ENCODE data around the gene PEAK1.

The PEAK1 gene

DNA sequence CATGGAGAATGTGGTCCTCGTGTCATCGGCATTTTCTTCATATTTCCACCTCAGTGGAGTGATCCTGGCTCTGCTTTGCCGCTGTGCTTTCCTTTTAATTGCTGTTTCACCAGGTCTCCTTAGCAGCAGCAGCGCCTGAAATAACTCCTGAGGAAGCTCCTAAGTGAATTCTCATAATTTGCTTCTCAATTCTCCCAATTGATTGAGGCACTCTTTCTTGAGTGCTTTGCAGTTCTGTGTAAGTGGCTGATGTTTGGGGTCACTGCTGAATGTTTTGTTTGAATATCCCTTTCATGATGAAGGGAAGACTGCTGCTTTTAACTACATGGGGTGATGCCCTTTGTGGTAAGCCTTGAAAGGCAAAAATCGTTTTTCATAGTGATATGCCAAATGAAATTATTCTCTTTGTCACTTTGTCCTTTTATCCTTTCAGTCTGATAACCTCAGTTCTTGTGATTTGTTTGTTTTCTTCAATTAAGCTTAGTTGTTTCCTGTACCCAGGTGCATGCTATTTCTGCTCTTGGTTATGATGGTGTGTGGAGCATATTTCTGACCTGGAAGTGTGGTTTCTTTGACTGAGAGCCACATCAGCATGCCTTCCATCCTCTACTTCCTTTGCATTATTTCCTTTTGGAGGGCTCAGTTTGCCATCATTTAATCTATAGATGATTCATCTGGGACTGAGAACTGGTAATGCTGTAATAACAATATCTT, 37.4 kb upstream of the PEAK1 start (continued):
- TF ChIP-seq, protein P1, sequence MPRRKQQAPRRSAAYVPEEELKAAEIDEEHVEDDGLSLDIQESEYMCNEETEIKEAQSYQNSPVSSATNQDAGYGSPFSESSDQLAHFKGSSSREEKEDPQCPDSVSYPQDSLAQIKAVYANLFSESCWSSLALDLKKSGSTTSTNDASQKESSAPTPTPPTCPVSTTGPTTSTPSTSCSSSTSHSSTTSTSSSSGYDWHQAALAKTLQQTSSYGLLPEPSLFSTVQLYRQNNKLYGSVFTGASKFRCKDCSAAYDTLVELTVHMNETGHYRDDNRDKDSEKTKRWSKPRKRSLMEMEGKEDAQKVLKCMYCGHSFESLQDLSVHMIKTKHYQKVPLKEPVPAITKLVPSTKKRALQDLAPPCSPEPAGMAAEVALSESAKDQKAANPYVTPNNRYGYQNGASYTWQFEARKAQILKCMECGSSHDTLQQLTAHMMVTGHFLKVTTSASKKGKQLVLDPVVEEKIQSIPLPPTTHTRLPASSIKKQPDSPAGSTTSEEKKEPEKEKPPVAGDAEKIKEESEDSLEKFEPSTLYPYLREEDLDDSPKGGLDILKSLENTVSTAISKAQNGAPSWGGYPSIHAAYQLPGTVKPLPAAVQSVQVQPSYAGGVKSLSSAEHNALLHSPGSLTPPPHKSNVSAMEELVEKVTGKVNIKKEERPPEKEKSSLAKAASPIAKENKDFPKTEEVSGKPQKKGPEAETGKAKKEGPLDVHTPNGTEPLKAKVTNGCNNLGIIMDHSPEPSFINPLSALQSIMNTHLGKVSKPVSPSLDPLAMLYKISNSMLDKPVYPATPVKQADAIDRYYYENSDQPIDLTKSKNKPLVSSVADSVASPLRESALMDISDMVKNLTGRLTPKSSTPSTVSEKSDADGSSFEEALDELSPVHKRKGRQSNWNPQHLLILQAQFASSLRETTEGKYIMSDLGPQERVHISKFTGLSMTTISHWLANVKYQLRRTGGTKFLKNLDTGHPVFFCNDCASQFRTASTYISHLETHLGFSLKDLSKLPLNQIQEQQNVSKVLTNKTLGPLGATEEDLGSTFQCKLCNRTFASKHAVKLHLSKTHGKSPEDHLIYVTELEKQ (tag by site-specific recombination; IDR thresholded peaks at IDR 0.05; ENCODE audit: borderline replicate concordance): no peak

DNA sequence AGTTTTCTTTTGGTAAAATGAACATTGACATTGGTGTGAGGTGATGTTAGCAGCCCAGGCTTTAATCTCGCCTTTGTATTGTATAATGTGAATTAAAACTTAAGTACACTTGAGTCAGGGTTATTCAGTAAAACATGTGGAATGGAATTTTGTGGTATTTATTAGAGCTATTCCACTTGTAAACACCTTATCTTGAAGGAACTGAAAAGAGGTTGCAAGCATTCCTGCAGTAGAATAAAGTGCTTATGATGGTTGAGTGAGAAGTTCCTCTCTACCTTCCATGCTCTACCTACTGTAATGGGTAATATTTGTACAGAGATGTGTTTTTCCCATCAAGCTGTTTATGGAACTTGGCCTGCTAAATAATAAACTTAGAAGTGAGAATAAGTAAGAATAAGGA, 36.8 kb upstream of the PEAK1 start:
- TF ChIP-seq ZNF521 (tag by site-specific recombination; IDR thresholded peaks at IDR 0.05) (no peak), ZNF426 (tag by site-specific recombination; IDR thresholded peaks at IDR 0.05) (no peak), ZSCAN16 (tag by site-specific recombination; IDR thresholded peaks at IDR 0.05) (no peak), ZNF114 (tag by site-specific recombination; IDR thresholded peaks at IDR 0.05) (no peak), GLI2 (tag by site-specific recombination; IDR thresholded peaks at IDR 0.05; ENCODE audit: borderline replicate concordance, low read depth) (no peak), ZNF768 (tag by site-specific recombination; IDR thresholded peaks at IDR 0.05) (no peak), ZNF548 (tag by site-specific recombination; IDR thresholded peaks at IDR 0.05) (no peak), ZNF174 (tag by site-specific recombination; IDR thresholded peaks at IDR 0.05) (no peak), ZNF350 (tag by site-specific recombination; IDR thresholded peaks at IDR 0.05) (no peak), MZF1 (tag by site-specific recombination; IDR thresholded peaks at IDR 0.05; ENCODE audit: borderline replicate concordance) (no peak), TCF7L2 (IDR thresholded peaks at IDR 0.05; ENCODE audit: borderline replicate concordance, low read depth, low read length) (no peak), ZNF830 (tag by site-specific recombination; IDR thresholded peaks at IDR 0.05; ENCODE audit: low read depth) (no peak), PRDM1 (tag by site-specific recombination; IDR thresholded peaks at IDR 0.05) (no peak), HOXD13 (CRISPR knock-in tag; IDR thresholded peaks at IDR 0.05; ENCODE audit: borderline replicate concordance) (no peak)
- peaks cover 8% of the 10 kb centered on the region; the same call in 1 of the 2 replicates for H3K4me1 ChIP-seq (ENCODE audit: control insufficient read depth, insufficient read depth, low read length)
- no peak overlapping the region for H3K4me3 ChIP-seq (ENCODE audit: low read depth, low read length)
- H3K9me3 ChIP-seq (ENCODE audit: control insufficient read depth, insufficient read depth, low read depth, low read length): no peaks in the 10 kb centered on the region; the same call in 1 of the 2 replicates
- H3K27ac ChIP-seq (ENCODE audit: extremely low read depth, low read depth, low read length): no peak overlapping the region
- ChIA-PET POLR2A (no interaction called here), CTCF (interaction anchor here (1.0 to 1.7 kb wide), 2 partner anchors 84 to 87 kb away, joined by 3 to 7 read pairs; no protein-coding TSS in a partner anchor)
- H3K36me3 ChIP-seq (ENCODE audit: control insufficient read depth in 2 of 2, insufficient read depth in 1 of 2, low read length in 2 of 2): peaks cover 24 to 28% of the 10 kb centered on the region in 2 experiments

DNA sequence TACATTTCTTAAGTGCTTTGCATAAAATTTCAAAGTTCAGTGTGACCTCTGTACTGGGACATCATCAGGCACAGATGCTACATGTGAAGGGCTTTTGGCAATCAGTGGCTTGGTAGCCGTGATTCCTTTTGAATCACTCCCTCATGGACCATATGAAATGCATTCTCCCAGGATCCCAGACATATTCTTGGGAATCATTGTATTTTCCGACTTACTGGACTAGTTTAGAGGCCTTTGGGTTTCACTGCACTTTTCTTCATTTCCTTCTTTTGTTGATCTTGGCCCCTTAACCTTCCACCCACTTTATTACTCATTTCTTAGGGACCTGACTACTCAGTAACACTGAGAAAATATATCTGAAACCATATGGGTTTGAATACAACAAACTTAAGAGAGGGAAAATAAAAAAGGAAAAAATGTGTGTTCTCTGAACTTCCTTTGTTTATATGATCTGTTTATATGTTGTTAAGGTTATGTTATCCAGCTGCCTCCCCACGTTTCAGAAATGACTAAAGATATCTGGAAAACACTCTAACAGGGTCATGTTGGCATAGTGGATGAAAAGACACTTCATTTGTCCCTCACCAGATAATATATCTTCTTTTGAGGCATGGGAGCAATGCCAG, 35.9 kb upstream of the PEAK1 start:
- Histone ChIP-seq H3K4me3 (ENCODE audit: low read depth, low read length) (no peak overlapping the region), H3K4me1 (ENCODE audit: control insufficient read depth, insufficient read depth, low read length) (peaks cover 8% of the 10 kb centered on the region; the same call in 1 of the 2 replicates), H3K36me3 (ENCODE audit: control insufficient read depth in 2 of 2, insufficient read depth in 1 of 2, low read length in 2 of 2) (peaks cover 20 to 22% of the 10 kb centered on the region in 2 experiments), H3K9me3 (ENCODE audit: control insufficient read depth, insufficient read depth, low read depth, low read length) (no peaks in the 10 kb centered on the region; the same call in 1 of the 2 replicates), H3K27ac (ENCODE audit: extremely low read depth, low read depth, low read length) (no peak overlapping the region)
- CTCF ChIA-PET: interaction anchor here (0.7 kb wide), 1 partner anchor 543 kb away, joined by 3 read pairs; no protein-coding TSS in a partner anchor
- POLR2A ChIA-PET: no interaction called here
- TF ChIP-seq, protein P2, sequence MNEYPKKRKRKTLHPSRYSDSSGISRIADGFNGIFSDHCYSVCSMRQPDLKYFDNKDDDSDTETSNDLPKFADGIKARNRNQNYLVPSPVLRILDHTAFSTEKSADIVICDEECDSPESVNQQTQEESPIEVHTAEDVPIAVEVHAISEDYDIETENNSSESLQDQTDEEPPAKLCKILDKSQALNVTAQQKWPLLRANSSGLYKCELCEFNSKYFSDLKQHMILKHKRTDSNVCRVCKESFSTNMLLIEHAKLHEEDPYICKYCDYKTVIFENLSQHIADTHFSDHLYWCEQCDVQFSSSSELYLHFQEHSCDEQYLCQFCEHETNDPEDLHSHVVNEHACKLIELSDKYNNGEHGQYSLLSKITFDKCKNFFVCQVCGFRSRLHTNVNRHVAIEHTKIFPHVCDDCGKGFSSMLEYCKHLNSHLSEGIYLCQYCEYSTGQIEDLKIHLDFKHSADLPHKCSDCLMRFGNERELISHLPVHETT (tag by site-specific recombination; IDR thresholded peaks at IDR 0.05): no peak
- no peak for TF ChIP-seq ZNF654 (tag by site-specific recombination; IDR thresholded peaks at IDR 0.05; ENCODE audit: low read depth)
- no peak for TF ChIP-seq ZNF132 (tag by site-specific recombination; IDR thresholded peaks at IDR 0.05; ENCODE audit: borderline replicate concordance)
- TF ChIP-seq, protein P3, sequence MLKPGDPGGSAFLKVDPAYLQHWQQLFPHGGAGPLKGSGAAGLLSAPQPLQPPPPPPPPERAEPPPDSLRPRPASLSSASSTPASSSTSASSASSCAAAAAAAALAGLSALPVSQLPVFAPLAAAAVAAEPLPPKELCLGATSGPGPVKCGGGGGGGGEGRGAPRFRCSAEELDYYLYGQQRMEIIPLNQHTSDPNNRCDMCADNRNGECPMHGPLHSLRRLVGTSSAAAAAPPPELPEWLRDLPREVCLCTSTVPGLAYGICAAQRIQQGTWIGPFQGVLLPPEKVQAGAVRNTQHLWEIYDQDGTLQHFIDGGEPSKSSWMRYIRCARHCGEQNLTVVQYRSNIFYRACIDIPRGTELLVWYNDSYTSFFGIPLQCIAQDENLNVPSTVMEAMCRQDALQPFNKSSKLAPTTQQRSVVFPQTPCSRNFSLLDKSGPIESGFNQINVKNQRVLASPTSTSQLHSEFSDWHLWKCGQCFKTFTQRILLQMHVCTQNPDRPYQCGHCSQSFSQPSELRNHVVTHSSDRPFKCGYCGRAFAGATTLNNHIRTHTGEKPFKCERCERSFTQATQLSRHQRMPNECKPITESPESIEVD (tag by site-specific recombination; IDR thresholded peaks at IDR 0.05): no peak
- TF ChIP-seq ZNF175 (tag by site-specific recombination; IDR thresholded peaks at IDR 0.05): no peak
- TF ChIP-seq, protein P4, sequence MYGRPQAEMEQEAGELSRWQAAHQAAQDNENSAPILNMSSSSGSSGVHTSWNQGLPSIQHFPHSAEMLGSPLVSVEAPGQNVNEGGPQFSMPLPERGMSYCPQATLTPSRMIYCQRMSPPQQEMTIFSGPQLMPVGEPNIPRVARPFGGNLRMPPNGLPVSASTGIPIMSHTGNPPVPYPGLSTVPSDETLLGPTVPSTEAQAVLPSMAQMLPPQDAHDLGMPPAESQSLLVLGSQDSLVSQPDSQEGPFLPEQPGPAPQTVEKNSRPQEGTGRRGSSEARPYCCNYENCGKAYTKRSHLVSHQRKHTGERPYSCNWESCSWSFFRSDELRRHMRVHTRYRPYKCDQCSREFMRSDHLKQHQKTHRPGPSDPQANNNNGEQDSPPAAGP (tag by site-specific recombination; IDR thresholded peaks at IDR 0.05): no peak
- no peak for TF ChIP-seq ZNF202 (tag by site-specific recombination; IDR thresholded peaks at IDR 0.05; ENCODE audit: borderline replicate concordance)
- TF ChIP-seq ZNF391 (tag by site-specific recombination; IDR thresholded peaks at IDR 0.05; ENCODE audit: borderline replicate concordance, low read depth): no peak

All from HEK293 (cell line).